DMS 273 treated with DMSO at 0.1 percent for 48 hours (cell line): ENCODE data around the gene KRT76.
"Not testable (repeated sequence)": the region's sequence is repeated elsewhere in the genome, so short reads cannot be mapped to it uniquely, and the experiment has no call there.

Source experiments
- DNase-seq: peaks from one replicate; lab custom pipeline; 2025; lab: John Stamatoyannopoulos, UW

Gene KRT76

DNA sequence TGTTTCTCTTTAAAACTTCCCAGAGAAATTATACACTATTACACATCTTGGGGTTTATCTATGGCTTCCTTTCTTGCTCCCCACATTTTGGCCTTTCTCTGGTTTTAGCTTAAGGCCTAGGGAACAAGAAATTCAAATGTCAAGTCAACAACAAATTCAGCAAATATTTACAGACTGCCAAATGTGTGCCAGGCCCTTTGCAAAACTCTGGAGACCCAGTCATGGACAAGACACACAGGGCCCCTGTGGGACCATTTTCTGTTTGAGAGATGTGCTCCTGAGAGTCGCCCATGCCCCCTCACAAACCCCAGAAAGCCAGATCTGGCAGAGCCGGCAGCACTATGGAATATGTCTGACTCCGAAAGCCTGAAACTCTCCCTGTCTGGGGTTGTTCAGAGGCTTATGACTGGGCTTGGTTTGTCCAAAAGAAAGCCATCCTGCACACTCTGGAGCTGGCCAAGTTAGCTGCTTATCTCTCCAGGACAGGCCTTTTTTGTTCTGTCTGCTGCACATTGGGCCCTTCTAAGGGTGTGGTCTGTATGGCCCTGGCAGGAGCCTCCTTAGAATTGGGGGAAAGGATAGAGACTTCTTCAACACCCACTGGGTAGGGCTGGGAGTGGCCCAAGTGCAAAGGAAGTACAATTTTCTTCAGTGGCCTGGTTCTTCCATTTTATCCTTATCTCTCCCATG, 19.8 kb upstream of the KRT76 start:
- DNase-seq = no peak

DNA sequence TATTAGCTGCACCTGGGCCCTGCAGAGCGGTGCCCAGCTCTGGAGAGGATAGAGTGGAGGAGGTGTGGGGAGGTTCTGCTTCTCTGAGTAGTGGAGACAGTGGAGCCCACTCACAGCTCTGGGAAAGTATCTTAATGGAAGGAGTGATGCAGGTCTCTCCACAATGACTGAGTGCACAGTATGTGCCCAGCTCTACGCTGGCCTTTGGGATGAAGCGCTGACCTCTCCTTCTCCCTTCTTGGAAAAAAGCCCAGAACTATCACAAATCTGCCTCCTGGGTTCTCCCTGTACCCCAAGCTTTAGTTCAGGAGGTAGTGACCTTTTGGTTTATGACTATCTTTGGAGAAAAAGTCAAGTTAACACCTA, 19.3 kb upstream of the KRT76 start:
- no peak for DNase-seq

GRCh38 chr12:52795694-52796428, 18.7 kb upstream of the KRT76 start, which contains the start of gene KRT3:
TSS of gene KRT3 (minus strand) at chr12:52796117. CDS start at chr12:52796042, 75 bp downstream.
- no peak for DNase-seq

DNA sequence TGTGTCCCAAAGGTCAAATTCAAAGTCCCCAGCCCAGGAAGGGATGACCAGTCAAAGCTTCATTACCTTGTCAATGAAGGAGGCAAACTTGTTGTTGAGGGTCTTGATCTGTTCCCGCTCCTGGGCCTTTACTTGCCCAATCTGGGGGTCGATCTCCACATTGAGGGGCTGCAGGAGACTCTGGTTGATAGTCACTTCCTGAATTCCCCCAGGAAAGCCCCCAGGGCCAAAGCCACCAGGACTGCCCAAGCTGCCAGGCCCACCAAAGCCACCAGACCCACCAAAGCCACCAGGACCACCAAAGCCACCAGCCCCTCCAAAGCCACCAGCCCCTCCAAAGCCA, 18.2 kb upstream of the KRT76 start:
- DNase-seq = not testable (repeated sequence)

GRCh38 chr12:52794479-52795331, 17.6 kb upstream of the KRT76 start:
- DNase-seq = no peak

DNA sequence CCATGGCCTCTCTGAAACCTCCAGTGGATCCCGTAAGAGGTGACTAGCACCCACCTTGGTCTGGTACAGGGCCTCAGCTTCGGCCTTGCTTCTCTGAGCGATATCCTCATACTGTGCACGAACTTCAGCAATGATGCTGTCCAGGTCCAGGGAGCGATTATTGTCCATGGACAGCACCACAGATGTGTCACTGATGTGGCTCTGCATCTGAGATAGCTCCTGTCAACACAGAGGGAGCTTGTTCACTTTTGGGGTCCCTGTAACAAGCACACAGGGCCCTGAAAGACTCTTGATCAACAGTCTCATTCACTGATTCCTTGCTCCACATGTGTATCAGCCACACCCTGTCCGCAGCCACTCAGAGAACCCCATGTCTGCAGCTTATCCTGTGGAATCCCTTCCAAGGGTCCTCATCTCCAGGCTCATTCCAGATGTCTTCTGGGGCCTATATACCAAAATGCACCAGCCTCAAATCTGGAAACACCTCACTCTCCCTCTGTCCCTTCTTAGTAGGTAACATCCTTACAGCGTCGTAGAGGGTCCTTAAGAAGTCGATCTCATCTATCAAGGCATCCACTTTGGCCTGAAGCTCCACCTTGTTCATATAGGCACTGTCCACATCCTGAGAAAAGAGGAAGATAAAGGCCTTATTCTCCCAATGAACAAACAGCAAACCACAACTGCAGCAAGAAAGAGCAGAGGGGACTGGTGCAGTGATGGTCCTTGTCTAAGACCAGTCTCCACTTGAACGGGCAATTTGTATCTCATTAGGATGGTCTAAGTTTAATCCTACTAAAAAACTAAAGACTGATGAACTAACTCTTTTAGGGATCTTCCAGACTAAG, 15.3 kb upstream of the KRT76 start:
- no peak for DNase-seq

GRCh38 chr12:52791271-52792184, 14.4 kb upstream of the KRT76 start:
- no peak for DNase-seq

DNA sequence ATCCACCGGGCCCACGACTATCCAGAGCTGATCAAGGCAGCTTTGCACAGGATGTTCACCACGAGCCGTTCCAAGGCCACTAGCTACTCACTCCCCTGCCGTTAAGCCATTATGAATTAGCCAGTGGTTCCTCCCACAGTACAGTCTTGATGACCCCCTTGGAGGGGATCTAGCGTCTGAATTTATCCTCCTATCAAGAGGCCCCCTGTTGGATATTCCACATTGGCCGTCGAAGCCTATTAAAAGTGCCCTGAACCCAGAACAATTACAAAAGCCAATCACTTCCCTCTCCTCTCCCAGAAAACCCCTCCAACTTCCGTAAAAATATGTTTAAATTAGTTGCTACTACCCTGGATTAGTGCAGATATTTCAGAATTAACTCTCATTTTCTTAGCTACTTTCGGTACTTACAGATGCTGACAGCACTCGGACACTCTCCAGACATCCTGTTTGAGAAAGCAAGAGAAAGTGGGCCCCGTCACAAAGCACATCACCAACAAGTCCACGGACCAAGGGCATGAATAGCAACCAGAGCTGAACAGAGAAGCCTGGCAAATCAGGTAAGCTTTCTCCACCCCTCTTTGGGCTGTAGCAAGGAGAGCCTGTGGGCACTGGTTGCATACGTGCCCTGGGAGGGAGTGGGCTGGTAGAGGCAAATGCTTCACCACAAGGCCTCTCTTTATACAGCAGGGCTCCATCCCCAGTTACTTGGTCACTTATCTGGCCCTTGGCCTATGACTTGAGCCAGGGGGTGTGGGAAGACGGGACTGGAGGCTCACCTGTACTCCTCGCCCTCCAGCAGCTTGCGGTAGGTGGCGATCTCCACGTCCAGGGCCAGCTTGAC, 13.5 kb upstream of the KRT76 start:
- no peak for DNase-seq

DNA sequence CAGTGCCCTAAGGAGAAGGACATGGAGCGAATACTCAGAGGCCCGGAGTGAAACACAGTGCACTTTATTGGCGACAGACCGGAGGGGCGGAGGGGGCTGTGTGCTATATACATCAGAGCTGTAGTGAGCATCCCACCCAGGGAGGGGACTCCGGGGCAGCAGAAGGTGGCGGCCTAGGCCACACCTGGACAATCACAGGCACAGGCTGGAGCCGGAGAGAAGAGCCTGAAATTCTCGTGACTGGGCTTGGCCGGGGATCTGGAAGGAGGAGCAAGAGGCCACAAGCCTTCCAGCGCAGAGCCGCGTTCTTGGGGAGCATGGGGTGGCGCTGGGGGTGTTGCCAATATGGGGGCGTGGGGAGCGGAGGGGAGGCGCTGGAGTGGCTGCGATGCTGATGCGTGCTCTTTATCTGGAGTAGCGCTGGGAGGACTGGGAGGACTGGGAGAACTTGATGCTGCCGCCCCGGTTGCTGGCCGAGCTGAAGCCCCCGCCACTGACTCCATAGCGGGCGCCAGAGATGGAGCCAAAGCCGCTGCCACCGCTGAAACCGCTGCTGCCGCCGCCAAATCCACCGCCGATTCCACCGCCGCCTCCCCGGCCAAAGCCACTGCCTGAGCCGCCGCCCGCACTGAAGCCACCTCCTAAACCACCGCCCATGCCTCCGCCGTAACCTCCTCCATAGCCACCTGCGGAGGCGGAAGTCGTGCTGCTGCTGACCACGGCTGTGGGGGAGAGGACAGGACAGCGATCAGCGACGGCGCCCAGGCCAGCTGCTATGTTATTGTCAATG, 12.7 kb upstream of the KRT76 start:
- DNase-seq = no peak

DNA sequence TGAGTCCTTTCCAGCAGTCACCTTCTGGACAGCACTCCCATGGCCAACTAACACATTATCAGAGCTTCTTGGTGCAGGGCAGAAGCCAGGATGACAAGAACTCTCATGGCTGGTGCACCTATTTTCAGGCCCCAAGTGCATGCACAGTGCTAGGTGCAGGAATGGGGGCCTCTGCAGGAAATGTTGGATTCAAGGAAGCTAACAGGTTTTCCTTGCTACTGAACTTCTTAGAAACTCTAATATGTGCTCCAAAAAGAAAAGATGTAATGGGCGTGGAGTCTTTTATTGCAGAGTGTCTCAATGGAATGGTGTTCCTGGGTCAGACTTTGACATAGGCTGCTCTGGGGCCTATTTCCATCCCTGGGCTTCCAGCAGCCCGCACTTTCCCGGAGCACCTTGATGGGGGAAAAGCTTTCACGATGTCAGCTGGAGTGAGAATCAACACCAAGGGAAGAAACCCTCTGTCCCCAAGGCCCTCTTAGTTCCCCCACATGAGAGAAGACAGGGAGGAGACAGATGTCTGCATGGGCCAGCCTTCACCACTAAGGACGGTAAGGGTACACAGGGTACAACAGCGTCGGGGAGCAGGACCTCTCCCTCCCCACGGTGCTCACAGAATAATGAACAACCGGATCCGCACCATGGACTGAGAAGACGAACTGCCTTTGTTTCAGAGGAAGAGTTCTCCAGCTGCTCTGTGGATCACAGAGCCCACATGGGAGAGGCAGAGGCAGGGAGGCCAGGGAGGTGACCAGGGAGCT, 11.9 kb upstream of the KRT76 start:
- no peak for DNase-seq

DNA sequence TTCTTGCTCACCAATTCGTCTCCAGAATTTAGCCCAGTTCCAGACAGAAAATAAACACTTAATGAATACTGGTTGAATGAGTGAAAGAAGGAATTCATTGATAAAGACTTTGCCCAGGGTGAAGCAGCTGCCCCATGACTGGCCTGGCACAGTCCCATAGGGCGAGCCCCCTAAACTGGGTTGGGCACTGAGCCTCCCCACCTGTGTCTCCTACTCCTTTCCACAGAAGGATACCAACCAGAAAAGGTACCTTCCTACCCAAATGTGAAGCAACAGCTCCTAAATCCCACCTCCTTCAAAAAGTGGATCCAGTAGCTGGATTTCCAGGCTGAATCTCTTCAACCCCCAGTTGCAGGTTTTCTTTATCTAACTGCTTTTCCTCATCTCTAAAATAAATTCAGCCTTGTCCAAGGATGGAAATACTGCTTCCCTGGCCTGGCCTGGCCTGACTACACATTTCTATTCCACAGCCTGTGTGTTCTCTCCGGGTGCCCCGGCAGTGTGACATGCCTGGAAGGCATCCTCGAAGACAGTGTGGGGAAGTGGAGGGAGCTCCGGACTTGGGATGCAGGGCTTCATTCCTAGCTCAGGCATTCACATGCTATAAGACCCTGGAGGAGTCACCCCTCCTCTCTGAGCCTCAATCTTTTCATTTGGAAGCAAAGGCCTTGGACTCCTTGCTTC, 11.2 kb upstream of the KRT76 start:
- DNase-seq = no peak

DNA sequence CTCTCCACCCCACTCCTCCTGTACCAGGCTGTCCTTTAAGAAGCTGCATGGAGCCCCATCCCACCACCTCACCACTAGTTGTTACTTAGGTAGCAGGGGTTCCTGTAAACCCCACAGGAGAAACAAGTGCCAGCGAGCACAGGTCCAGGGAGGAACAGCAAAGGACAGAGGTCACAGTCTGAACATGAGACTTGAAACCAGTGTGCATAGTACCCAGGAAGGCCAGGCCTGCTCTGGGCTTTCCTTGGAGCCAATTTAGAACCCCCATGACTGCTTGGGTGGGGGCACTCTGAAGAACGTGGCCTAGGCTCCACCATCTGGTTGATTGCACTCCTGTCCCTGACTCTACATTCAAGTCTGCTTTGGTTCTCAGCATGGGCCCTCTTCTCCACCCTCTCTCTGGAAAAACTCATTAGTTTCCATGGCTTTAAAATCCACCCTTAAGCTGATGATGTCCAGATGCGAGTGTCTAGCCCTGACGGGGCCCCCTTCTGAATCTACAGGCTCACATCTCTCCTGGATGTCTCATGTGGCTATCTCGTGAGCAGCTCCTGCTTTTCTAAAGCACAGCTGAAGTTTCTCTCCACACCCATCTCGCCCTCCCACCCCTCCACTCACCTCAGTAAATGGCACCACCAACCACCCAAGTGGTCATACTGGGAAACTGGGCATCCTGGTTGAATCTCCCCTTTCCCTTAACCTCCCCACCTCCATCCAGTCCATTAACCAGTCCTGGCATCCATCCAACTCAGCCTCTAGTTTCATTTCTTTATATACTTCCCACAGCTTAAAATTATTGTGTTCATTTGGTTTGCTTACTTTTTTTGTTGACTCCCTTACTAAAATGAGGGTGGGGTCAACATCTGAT, 10.4 kb upstream of the KRT76 start:
- no peak for DNase-seq

GRCh38 chr12:52784909-52785308, 7.8 kb upstream of the KRT76 start:
- no peak for DNase-seq

- DNase-seq = no peak
These were observed 6.6 kb upstream of the KRT76 start for GRCh38 chr12:52783563-52784316.

GRCh38 chr12:52782502-52782901, 5.4 kb upstream of the KRT76 start:
- no peak for DNase-seq
